SU-DHL-6 (cell line): ENCODE measurements around the gene VPS4A.

Experiments used
- CTCF ChIP-seq: fragments of 200-600 bp; sonication (generic); IDR thresholded peaks from one replicate; pipeline ENCODE4 v1.5.1; 2017; ENCODE audit warnings: antibody characterized with exemption, mild to moderate bottlenecking, low read length, moderate library complexity; ENCODE audit not compliant: insufficient read depth, poor library complexity, severe bottlenecking
- EZH2phosphoT487 ChIP-seq: fragments of 200-600 bp; sonication (generic), shearing (Covaris generic); conservative IDR thresholded peaks from 2 replicates; pipeline ENCODE4 v1.6.1; 2018; ENCODE audit warnings: mild to moderate bottlenecking, antibody characterized with exemption, low read length, moderate library complexity, mixed read lengths

- TF ChIP-seq CTCF (no peak), EZH2phosphoT487 (no peak)
These were observed 8.8 kb upstream of the VPS4A start for GRCh38 chr16:69302301-69302700.
